Calu3 (cell line): ENCODE measurements around the gene RUNDC3A. TPM values are rescaled to one million over a fixed set of nuclear protein-coding genes. Genes with fewer than 3 reads are reported as not detected.

Experiments
- BruUV-seq: library from RNA; stranded (reverse); fragments of 400-500 nt; replicated peaks from 2 replicates; lab custom pipeline; 2021; lab: Mats Ljungman, UMichigan
- CTCF ChIA-PET: fragments of 300-600 bp; sonication (Branson Sonifier 250); formaldehyde crosslinking; loops from one replicate; lab custom pipeline; 2022; ENCODE audit warnings: antibody characterized with exemption; lab: Charles Lee
- DNase-seq: peaks from one replicate; pipeline ENCODE4 v3.0.0; 2022
- H3K27ac Mint-ChIP-seq: one replicate; pipeline ENCODE4 v1.8.0; 2022; ENCODE audit warnings: mixed read lengths; ENCODE audit not compliant: unreplicated experiment
- H3K27me3 Mint-ChIP-seq: one replicate; pipeline ENCODE4 v1.8.0; 2022; ENCODE audit warnings: mixed read lengths; ENCODE audit not compliant: unreplicated experiment
- H3K36me3 Mint-ChIP-seq: one replicate; pipeline ENCODE4 v1.8.0; 2022; ENCODE audit warnings: mild to moderate bottlenecking, moderate library complexity, mixed read lengths; ENCODE audit not compliant: insufficient read depth, unreplicated experiment
- H3K4me1 Mint-ChIP-seq: one replicate; pipeline ENCODE4 v1.8.0; 2022; ENCODE audit warnings: mild to moderate bottlenecking, low read depth, mixed read lengths; ENCODE audit not compliant: unreplicated experiment
- H3K4me3 Mint-ChIP-seq: one replicate; pipeline ENCODE4 v1.8.0; 2022; ENCODE audit warnings: mild to moderate bottlenecking, low read depth, moderate library complexity, mixed read lengths; ENCODE audit not compliant: unreplicated experiment
- H3K9me3 Mint-ChIP-seq: one replicate; pipeline ENCODE4 v1.8.0; 2022; ENCODE audit warnings: low read depth, mixed read lengths; ENCODE audit not compliant: unreplicated experiment
- CTCF ChIP-seq: fragments of 200-600 bp; IDR thresholded peaks from one replicate; pipeline ENCODE4 v1.8.0; 2022; ENCODE audit warnings: antibody characterized with exemption; ENCODE audit not compliant: unreplicated experiment
- intact Hi-C: fragments of 100-400 bp; cut with micrococcal nuclease; formaldehyde crosslinking; loops from one replicate; pipeline ENCODE4 v1.10.0; 2022; ENCODE audit not compliant: unreplicated experiment
- total RNA-seq: library from RNA; stranded (reverse); gene quantifications from 2 replicates; pipeline ENCODE4 v1.2.3, GENCODE V29; 2022

The RUNDC3A gene
- total RNA-seq, 1 experiment from 2014 or later = 1.2 TPM

GRCh38 chr17:44267818-44268490 is 40.4 kb upstream of the RUNDC3A start, which contains the start of gene SLC4A1:
Gene SLC4A1, minus strand, starts transcription at chr17:44268135. Its CDS starts 5,269 bp downstream, at chr17:44262866.
- TF ChIP-seq CTCF = no peak
- no peak within 1 kb of the TSS for H3K4me3 Mint-ChIP-seq
- H3K36me3 Mint-ChIP-seq = peaks cover 5% of the 10 kb centered on the region
- H3K4me1 Mint-ChIP-seq = peaks cover 8% of the 10 kb centered on the region
- DNase-seq = no peak
- H3K27ac Mint-ChIP-seq = no peak within 1 kb of the TSS
- CTCF ChIA-PET = interaction anchor here (0.6 kb wide), 1 partner anchor 12 kb away, joined by 3 read pairs; no protein-coding TSS in a partner anchor
- intact Hi-C loops = no loop called here
- BruUV-seq = no TSS peak
- no peaks in the 10 kb centered on the region for H3K9me3 Mint-ChIP-seq
- peaks cover 58% of the 10 kb centered on the region for H3K27me3 Mint-ChIP-seq

- Mint-ChIP-seq H3K36me3 (peaks cover 5% of the 10 kb centered on the region), H3K27me3 (peaks cover 51% of the 10 kb centered on the region), H3K27ac (no peak overlapping the region), H3K4me3 (no peak overlapping the region), H3K9me3 (no peaks in the 10 kb centered on the region), H3K4me1 (peaks cover 8% of the 10 kb centered on the region)
- intact Hi-C loops = no loop called here
- CTCF ChIA-PET = interaction anchor here (0.6 kb wide), 1 partner anchor 11 kb away, joined by 3 read pairs; no protein-coding TSS in a partner anchor
- no peak for TF ChIP-seq CTCF
- no TSS peak for BruUV-seq
- DNase-seq = no peak
Observed at GRCh38 chr17:44268709-44269534, 39.5 kb upstream of the RUNDC3A start.

GRCh38 chr17:44269535-44270240 is 38.7 kb upstream of the RUNDC3A start:
- Mint-ChIP-seq H3K27me3 (peaks cover 52% of the 10 kb centered on the region), H3K9me3 (no peaks in the 10 kb centered on the region), H3K27ac (no peak overlapping the region), H3K36me3 (peaks cover 5% of the 10 kb centered on the region), H3K4me1 (peaks cover 8% of the 10 kb centered on the region), H3K4me3 (no peak overlapping the region)
- CTCF ChIA-PET = interaction anchor here (0.6 kb wide), 3 partner anchors 20 to 74 kb away, joined by 3 to 8 read pairs (median 5); no protein-coding TSS in a partner anchor
- no TSS peak for BruUV-seq
- no peak for TF ChIP-seq CTCF
- no peak for DNase-seq
- intact Hi-C loops = no loop called here

GRCh38 chr17:44272321-44272951 is 36.0 kb upstream of the RUNDC3A start:
- no TSS peak for BruUV-seq
- intact Hi-C loops = no loop called here
- TF ChIP-seq CTCF = no peak
- Mint-ChIP-seq H3K27ac (no peak overlapping the region), H3K36me3 (peaks cover 5% of the 10 kb centered on the region), H3K4me1 (peaks cover 8% of the 10 kb centered on the region), H3K27me3 (peaks cover 50% of the 10 kb centered on the region), H3K9me3 (no peaks in the 10 kb centered on the region), H3K4me3 (no peak overlapping the region)
- CTCF ChIA-PET = interaction anchor here (0.9 to 1.1 kb wide), 2 partner anchors 38 kb away, joined by 3 read pairs; no protein-coding TSS in a partner anchor
- DNase-seq = no peak
